ENCODE data around the gene LONP1.

The LONP1 gene

DNA sequence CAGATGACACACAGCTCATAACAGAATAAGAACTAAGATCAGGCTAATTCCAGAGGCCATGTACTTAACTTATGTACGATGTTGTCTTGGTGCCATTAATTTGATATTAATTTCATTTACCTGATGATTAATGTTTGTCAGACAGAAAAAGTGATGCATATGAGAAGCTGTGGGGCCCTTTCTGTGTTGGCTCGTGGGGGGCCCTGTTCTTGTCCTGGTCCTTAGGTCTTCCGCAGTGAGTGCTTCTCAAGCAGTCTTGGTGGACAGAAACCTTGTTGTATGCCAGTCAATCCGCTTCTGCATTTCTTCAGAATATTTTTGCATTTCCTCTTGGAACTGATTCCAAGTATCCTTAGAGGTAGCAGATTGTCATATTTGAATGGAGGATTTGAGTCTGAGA, 76.9 kb downstream of the LONP1 start:
- TF ChIP-seq ZBTB44 (tag by site-specific recombination; IDR thresholded peaks at IDR 0.05) (no peak), ZNF677 (tag by site-specific recombination; IDR thresholded peaks at IDR 0.05) (peak; percentile 95)
- POLR2A ChIA-PET, result no interaction called here
- Histone ChIP-seq H3K27ac (ENCODE audit: extremely low read depth, low read depth, low read length) (no peak overlapping the region), H3K4me3 (ENCODE audit: low read depth, low read length) (no peak overlapping the region), H3K9me3 (ENCODE audit: control insufficient read depth, insufficient read depth, low read depth, low read length) (no peaks in the 10 kb centered on the region), H3K4me1 (ENCODE audit: control insufficient read depth, insufficient read depth, low read length) (no peaks in the 10 kb centered on the region), H3K36me3 (ENCODE audit: control insufficient read depth in 2 of 2, insufficient read depth in 1 of 2, low read length in 2 of 2) (peaks cover 33 to 76% of the 10 kb centered on the region in 2 experiments)
- CTCF ChIA-PET, result interaction anchor here (0.7 kb wide), 1 partner anchor 47 kb away, joined by 3 read pairs; the partner anchor contains the start of gene RPL36

DNA sequence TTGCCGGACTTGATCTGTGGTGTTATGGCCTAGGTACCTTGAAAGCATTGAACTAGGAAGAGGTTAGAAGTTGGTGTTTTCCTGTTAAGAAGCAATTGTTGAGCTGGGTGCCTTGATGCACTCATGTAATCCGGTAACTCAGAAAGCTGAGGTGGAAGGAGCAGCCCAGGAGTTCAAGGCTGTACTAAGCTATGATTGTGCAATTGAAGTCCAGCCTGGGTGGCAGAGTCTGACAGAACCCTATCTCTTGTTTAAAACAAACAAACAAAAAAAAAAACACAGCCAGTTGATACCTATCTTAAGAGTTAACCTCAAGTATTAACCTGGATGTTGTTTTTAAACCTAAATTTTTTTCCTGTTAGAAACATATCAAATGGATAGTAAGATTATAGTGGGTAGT, 77.7 kb downstream of the LONP1 start:
- Histone ChIP-seq H3K36me3 (ENCODE audit: control insufficient read depth in 2 of 2, insufficient read depth in 1 of 2, low read length in 2 of 2) (peaks cover 30 to 74% of the 10 kb centered on the region in 2 experiments), H3K9me3 (ENCODE audit: control insufficient read depth, insufficient read depth, low read depth, low read length) (no peaks in the 10 kb centered on the region), H3K27ac (ENCODE audit: extremely low read depth, low read depth, low read length) (no peak overlapping the region), H3K4me1 (ENCODE audit: control insufficient read depth, insufficient read depth, low read length) (no peaks in the 10 kb centered on the region), H3K4me3 (ENCODE audit: low read depth, low read length) (no peak overlapping the region)
- ChIA-PET CTCF (no interaction called here), POLR2A (interaction anchor here (0.6 kb wide), 1 partner anchor 20 kb away, joined by 3 read pairs; the partner anchor contains the start of genes SAFB and SAFB2)
- TF ChIP-seq ZNF112 (tag by site-specific recombination; IDR thresholded peaks at IDR 0.05), result no peak
- no peak for TF ChIP-seq MZF1 (tag by site-specific recombination; IDR thresholded peaks at IDR 0.05; ENCODE audit: borderline replicate concordance)
- no peak for TF ChIP-seq ZNF701 (tag by site-specific recombination; IDR thresholded peaks at IDR 0.05)
- TF ChIP-seq ZNF174 (tag by site-specific recombination; IDR thresholded peaks at IDR 0.05), result no peak
- no peak for TF ChIP-seq ZNF391 (tag by site-specific recombination; IDR thresholded peaks at IDR 0.05; ENCODE audit: borderline replicate concordance, low read depth)
- TF ChIP-seq ZNF19 (tag by site-specific recombination; IDR thresholded peaks at IDR 0.05; ENCODE audit: low read depth), result no peak
- no peak for TF ChIP-seq ZSCAN16 (tag by site-specific recombination; IDR thresholded peaks at IDR 0.05)
- no peak for TF ChIP-seq BCL11B (tag by site-specific recombination; IDR thresholded peaks at IDR 0.05; ENCODE audit: low read depth)
- no peak for TF ChIP-seq SCRT2 (tag by site-specific recombination; IDR thresholded peaks at IDR 0.05)
- no peak for TF ChIP-seq ZNF280D (tag by site-specific recombination; IDR thresholded peaks at IDR 0.05)
